Suprapubic skin (tissue), 4 donors: ENCODE measurements around the gene ACER3. TPM values are rescaled to one million over a fixed set of nuclear protein-coding genes. Genes with fewer than 3 reads are reported as not detected.
"Not testable (repeated sequence)": the region's sequence is repeated elsewhere in the genome, so short reads cannot be mapped to it uniquely, and the experiment has no call there.

Experiments used
- DNase-seq, 2 donors: peaks; one replicate each; pipeline ENCODE4 v3.0.0-alpha.2; 2019; ENCODE audit warnings: low spot score in 2 of 2
- H3K27ac ChIP-seq: fragments of 200-600 bp; sonication (generic); one replicate; pipeline ENCODE4 v1.5.1; 2019
- H3K27me3 ChIP-seq: fragments of 200-600 bp; sonication (generic); one replicate; pipeline ENCODE4 v1.5.1; 2019
- H3K36me3 ChIP-seq: fragments of 200-600 bp; sonication (generic); one replicate; pipeline ENCODE4 v1.5.1; 2019
- H3K4me1 ChIP-seq: fragments of 200-600 bp; sonication (generic); one replicate; pipeline ENCODE4 v1.5.1; 2019
- H3K4me3 ChIP-seq: fragments of 200-600 bp; sonication (generic); one replicate; pipeline ENCODE4 v1.5.1; 2019; ENCODE audit warnings: mild to moderate bottlenecking
- H3K9me3 ChIP-seq: fragments of 200-600 bp; sonication (generic); one replicate; pipeline ENCODE4 v1.5.1; 2019
- EP300 ChIP-seq: sonication (generic); formaldehyde crosslinking; IDR thresholded peaks from one replicate; pipeline ENCODE4 v1.6.1; 2017; ENCODE audit warnings: antibody characterized with exemption
- POLR2A ChIP-seq, 2 donors: fragments of 450-650 bp; IDR thresholded peaks; one replicate each; pipeline ENCODE4 v1.6.1; 2017; ENCODE audit warnings: antibody characterized with exemption in 2 of 2, mild to moderate bottlenecking in 2 of 2, moderate library complexity in 2 of 2
- POLR2AphosphoS5 ChIP-seq, 3 donors: sonication (generic); formaldehyde crosslinking; IDR thresholded peaks; one replicate each; pipeline ENCODE4 v1.6.1; 2017; ENCODE audit warnings: antibody characterized with exemption in 3 of 3
- WGBS: methylation state at CpG from one replicate; pipeline ENCODE4 v1.1.5; 2018; 5-methylcytosine and 5-hydroxymethylcytosine counted together
- total RNA-seq, 4 donors: library from RNA; depleted of rRNA; stranded (reverse); fragments of >200 nt; gene quantifications; one replicate each; pipeline ENCODE4 v1.1.0, GENCODE V29; 2016
- TF ChIP-seq, protein P1 (sequence below), 2 donors: fragments of 200-600 bp in 1 of 2; fragments of 450-650 bp in 1 of 2; sonication (generic) in 1 of 2; IDR thresholded peaks; one replicate each; pipeline ENCODE4 v1.5.1; 2016 to 2019; ENCODE audit warnings: antibody characterized with exemption in 2 of 2, mild to moderate bottlenecking in 1 of 2, moderate library complexity in 1 of 2

Gene ACER3
- total RNA-seq, 4 donors from 2014 or later, result 8.9 to 10.1 (median 9.5) TPM

DNA sequence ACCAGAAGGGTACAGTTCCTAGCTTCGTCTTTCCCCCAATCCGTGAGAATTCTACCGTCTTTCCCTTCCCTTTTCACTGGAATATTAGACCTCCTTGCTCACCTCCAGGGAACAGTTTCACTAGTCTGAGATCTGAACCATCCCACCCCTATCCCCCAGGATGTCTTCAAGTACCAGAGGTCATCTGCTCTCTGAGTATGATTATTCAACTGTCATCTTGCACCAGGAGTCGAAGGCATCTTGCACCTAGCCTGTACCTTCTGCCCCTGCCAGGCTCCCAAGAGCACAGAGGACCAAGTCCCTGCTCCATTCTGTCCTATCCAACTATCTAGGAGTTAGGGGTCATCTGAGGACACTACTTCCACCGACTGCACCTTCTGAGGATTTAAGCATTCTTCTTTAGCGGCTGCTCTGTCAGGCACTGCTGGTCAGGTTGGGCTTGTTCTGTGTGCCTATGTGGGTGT is 804 bp downstream of the ACER3 start:
- TF ChIP-seq POLR2AphosphoS5 (IDR thresholded peaks at IDR 0.05) (no peak), EP300 (no peak), POLR2A (IDR thresholded peaks at IDR 0.05) (no peak)
- TF ChIP-seq, protein P1, sequence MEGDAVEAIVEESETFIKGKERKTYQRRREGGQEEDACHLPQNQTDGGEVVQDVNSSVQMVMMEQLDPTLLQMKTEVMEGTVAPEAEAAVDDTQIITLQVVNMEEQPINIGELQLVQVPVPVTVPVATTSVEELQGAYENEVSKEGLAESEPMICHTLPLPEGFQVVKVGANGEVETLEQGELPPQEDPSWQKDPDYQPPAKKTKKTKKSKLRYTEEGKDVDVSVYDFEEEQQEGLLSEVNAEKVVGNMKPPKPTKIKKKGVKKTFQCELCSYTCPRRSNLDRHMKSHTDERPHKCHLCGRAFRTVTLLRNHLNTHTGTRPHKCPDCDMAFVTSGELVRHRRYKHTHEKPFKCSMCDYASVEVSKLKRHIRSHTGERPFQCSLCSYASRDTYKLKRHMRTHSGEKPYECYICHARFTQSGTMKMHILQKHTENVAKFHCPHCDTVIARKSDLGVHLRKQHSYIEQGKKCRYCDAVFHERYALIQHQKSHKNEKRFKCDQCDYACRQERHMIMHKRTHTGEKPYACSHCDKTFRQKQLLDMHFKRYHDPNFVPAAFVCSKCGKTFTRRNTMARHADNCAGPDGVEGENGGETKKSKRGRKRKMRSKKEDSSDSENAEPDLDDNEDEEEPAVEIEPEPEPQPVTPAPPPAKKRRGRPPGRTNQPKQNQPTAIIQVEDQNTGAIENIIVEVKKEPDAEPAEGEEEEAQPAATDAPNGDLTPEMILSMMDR (IDR thresholded peaks at IDR 0.05), result no peak
- H3K27ac ChIP-seq, result peak overlapping the region; percentile 91
- H3K9me3 ChIP-seq, result no peaks in the 10 kb centered on the region
- 17% methylated on average over 6 of the region's 6 CpGs for WGBS
- peaks cover 31% of the 10 kb centered on the region for H3K4me1 ChIP-seq
- no peak for DNase-seq
- H3K4me3 ChIP-seq, result peak overlapping the region; percentile 81
- H3K36me3 ChIP-seq, result no peaks in the 10 kb centered on the region
- H3K27me3 ChIP-seq, result no peaks in the 10 kb centered on the region

DNA sequence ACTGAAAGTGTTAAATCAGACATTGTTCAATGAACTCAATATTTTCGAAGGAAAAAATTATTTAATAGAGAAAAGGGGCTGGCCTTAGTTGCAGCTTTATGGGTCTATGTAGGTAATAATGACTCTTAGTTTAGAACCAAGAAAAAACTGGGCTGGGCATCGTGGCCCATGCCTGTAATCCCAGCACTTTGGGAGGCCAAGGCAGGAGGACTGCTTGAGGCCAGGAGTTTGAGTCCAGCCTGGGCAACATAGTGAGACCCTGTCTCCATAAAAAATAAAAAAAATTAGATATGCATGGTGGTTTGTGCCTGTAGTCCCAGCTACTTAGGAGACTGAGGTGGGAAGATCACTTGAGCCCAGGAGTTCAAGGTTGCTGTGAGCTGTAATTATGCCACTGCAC is 2.1 kb downstream of the ACER3 start:
- not testable (repeated sequence) for DNase-seq, H3K36me3 ChIP-seq, H3K27me3 ChIP-seq, H3K27ac ChIP-seq, H3K9me3 ChIP-seq, H3K4me3 ChIP-seq
- WGBS, result 79% methylated on average over 2 of the region's 2 CpGs
- peaks cover 33% of the 10 kb centered on the region for H3K4me1 ChIP-seq

DNA sequence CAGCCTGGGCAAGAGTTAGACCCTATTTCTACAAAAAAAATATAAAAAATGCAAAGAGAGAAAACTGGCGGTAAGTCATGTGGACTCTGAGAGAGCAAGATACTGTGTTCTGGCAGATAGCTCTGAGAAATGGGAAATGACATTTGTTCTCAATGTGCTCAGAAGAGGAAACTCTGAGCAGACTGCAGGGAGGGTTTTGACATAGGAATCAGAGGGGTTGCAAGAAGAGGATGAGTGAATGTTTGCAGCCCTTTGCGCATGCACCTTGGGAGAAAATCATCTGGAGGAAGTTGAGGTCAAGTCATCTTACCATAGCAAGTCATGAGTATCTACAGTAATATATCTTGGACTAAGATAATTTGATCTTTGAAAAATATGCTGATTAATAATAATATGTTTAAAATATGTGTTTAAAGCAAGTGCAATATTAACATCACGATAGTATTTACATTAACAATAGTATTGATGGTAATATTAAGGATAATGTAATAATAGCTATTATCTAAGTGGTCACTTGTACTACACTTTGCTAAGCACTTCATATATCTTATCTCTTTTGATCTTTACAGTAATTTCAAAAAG is 2.6 kb downstream of the ACER3 start:
- Histone ChIP-seq H3K27me3 (no peaks in the 10 kb centered on the region), H3K27ac (no peak overlapping the region), H3K4me1 (peaks cover 35% of the 10 kb centered on the region), H3K9me3 (no peaks in the 10 kb centered on the region), H3K36me3 (no peaks in the 10 kb centered on the region), H3K4me3 (no peak overlapping the region)
- TF ChIP-seq POLR2A (IDR thresholded peaks at IDR 0.05) (no peak), POLR2AphosphoS5 (IDR thresholded peaks at IDR 0.05) (no peak), EP300 (no peak)
- TF ChIP-seq, protein P1 (IDR thresholded peaks at IDR 0.05), result no peak
- 79% methylated on average over 3 of the region's 3 CpGs for WGBS
- DNase-seq, result no peak

DNA sequence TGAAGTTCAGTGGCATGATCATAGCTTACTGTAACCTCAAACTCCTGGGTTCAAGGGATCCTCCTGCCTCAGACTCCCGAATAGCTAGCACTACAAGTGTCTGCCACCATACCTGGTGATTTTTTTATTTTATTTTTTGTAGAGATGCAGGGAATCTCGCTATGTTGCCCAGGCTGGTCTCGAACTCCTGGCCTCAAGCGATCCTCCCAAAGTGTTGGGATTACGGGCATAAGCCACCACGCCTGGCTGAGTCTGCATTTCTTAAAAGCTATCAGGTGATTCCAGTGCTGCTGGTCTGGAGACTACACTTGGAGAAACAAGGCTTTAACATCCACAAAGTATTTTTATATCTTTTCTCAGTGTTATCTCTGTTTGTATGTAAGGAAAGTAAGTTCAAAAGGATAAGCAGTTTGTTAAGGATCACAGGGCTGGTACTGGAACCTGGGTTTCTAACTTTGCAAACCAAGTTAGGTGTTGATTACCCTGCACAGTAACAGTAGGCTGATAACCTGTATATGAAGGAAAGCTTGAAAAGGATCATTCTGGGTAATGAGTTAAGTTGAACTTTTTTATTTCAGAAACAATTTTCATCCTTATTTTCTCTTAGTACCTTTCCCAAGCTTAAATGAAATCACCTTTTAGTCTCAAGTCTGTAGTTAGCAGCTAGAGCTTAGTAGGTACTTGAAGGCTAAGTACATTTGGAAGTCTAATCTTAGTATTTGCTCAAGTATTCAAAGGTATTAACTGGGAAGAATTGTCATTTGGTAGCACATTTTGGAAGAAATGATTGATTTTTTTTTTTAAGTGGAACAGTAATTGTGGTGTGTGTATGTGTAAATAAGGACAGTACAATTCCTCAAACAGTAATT is 12.5 kb downstream of the ACER3 start:
- no peak overlapping the region for H3K4me3 ChIP-seq
- TF ChIP-seq, protein P1 (IDR thresholded peaks at IDR 0.05), result no peak
- TF ChIP-seq POLR2AphosphoS5 (IDR thresholded peaks at IDR 0.05), result no peak
- TF ChIP-seq POLR2A (IDR thresholded peaks at IDR 0.05), result no peak
- TF ChIP-seq EP300, result no peak
- no peak overlapping the region for H3K27ac ChIP-seq
- DNase-seq, result no peak
- no peaks in the 10 kb centered on the region for H3K4me1 ChIP-seq
- H3K36me3 ChIP-seq, result no peaks in the 10 kb centered on the region
- H3K27me3 ChIP-seq, result no peaks in the 10 kb centered on the region
- 95% methylated on average over 6 of the region's 6 CpGs for WGBS
- H3K9me3 ChIP-seq, result no peaks in the 10 kb centered on the region

DNA sequence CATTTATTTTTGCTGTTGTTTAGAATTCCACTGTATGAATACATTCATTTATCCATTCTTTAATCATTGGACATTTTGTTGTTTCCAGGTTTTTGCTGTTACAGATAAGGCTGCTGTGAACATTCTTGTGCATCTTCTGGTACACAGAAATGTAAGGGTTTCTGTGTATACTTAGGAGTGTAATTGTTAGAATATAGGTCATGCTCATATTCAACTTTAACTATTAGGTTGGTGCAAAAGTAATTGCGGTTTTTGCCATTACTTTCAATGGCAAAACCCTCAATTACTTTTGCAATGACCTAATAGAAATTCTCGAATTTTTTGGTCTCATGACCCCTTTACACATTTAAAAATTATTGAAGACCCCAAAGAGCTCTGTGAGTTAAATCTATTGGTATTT is 17.3 kb downstream of the ACER3 start:
- 94% methylated on average over 2 of the region's 2 CpGs for WGBS
- no peaks in the 10 kb centered on the region for H3K9me3 ChIP-seq
- no peaks in the 10 kb centered on the region for H3K27me3 ChIP-seq
- no peak overlapping the region for H3K27ac ChIP-seq
- TF ChIP-seq POLR2AphosphoS5 (IDR thresholded peaks at IDR 0.05), result no peak
- no peak for TF ChIP-seq POLR2A (IDR thresholded peaks at IDR 0.05)
- no peaks in the 10 kb centered on the region for H3K36me3 ChIP-seq
- no peak for DNase-seq
- no peak overlapping the region for H3K4me3 ChIP-seq
- peaks cover 3% of the 10 kb centered on the region for H3K4me1 ChIP-seq

DNA sequence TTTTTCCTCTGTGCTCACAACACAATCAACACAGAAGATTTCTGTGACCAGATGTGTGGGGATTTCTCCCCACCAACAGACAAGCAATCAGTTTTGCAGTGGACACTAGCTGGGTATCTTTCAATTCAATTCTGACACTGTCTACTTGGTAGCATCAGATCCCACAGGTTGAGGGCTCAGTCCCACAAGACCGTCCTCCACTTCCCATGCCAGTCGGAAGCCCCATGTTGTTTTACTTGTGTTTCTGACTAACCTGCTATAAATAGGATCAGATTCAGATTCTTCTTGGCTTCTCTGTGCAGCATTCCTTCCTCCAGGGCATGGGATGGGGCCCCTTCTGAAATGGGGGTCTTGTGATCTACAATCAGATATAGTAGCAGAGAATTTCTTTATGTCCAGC is 19.6 kb downstream of the ACER3 start:
- Histone ChIP-seq H3K27me3 (no peaks in the 10 kb centered on the region), H3K27ac (no peak overlapping the region), H3K9me3 (no peaks in the 10 kb centered on the region), H3K4me3 (no peak overlapping the region), H3K4me1 (peaks cover 3% of the 10 kb centered on the region), H3K36me3 (no peaks in the 10 kb centered on the region)
- no peak for TF ChIP-seq EP300
- no peak for TF ChIP-seq POLR2A (IDR thresholded peaks at IDR 0.05)
- no peak for TF ChIP-seq POLR2AphosphoS5 (IDR thresholded peaks at IDR 0.05)
- TF ChIP-seq, protein P1 (IDR thresholded peaks at IDR 0.05), result no peak
- DNase-seq, result no peak
- 44% methylated on average over 2 of the region's 2 CpGs for WGBS
